Panc1 (cell line): ENCODE results near the gene BANF1. TPM values are rescaled to one million over a fixed set of nuclear protein-coding genes. Genes with fewer than 3 reads are reported as not detected.
A peak's percentile ranks its signal among the peaks of the same experiment; 100 is the strongest.

Source experiments
- ATAC-seq: fragments of 200-7000 bp; cut with Tn5 transposase; 2 replicates; pipeline ENCODE4 v1.9.1; 2020; ENCODE audit warnings: mild to moderate bottlenecking, moderate library complexity
- BruUV-seq: library from RNA; stranded (reverse); fragments of 400-500 nt; replicated peaks from 2 replicates; lab custom pipeline; 2021; lab: Mats Ljungman, UMichigan
- CTCF ChIA-PET: fragments of 300-600 bp; sonication (Branson Sonifier 250); formaldehyde crosslinking; loops from one replicate; lab custom pipeline; 2022; ENCODE audit warnings: antibody characterized with exemption; lab: Charles Lee
- POLR2A ChIA-PET: fragments of 300-600 bp; sonication (Branson Sonifier 250); formaldehyde crosslinking; loops from one replicate; lab custom pipeline; 2022; ENCODE audit warnings: antibody characterized with exemption; lab: Charles Lee
- DNase-seq: peaks from one replicate; pipeline ENCODE4 v3.0.0-alpha.2; 2010; ENCODE audit warnings: low read depth, low spot score
- H3K27ac ChIP-seq: 2 replicates; pipeline ENCODE4 v1.5.1; 2011; ENCODE audit warnings: mild to moderate bottlenecking, low read length, inconsistent platforms
- H3K27me3 ChIP-seq: fragments of 200-500 bp; sonication (Bioruptor generic); 2 replicates; pipeline ENCODE4 v1.6.0; 2014; ENCODE audit warnings: low read length, inconsistent platforms; ENCODE audit not compliant: control insufficient read depth, insufficient read depth
- H3K36me3 ChIP-seq: fragments of 200-500 bp; sonication (Bioruptor generic); 2 replicates; pipeline ENCODE4 v1.5.1; 2014; ENCODE audit warnings: inconsistent platforms, mild to moderate bottlenecking, low read length, moderate library complexity; ENCODE audit not compliant: control insufficient read depth, insufficient read depth
- H3K4me1 ChIP-seq: 2 replicates; pipeline ENCODE4 v1.5.1; 2011; ENCODE audit warnings: inconsistent platforms, mild to moderate bottlenecking, low read length, moderate library complexity; ENCODE audit not compliant: control insufficient read depth, insufficient read depth
- H3K4me3 ChIP-seq, 2 experiments: 2 replicates each; pipeline ENCODE4 v1.5.1; 2011 to 2012; ENCODE audit warnings: low read depth in 2 of 2, low read length in 2 of 2, mild to moderate bottlenecking in 2 of 2, inconsistent platforms in 1 of 2, moderate library complexity in 1 of 2
- H3K9me3 ChIP-seq: fragments of 200-500 bp; sonication (Bioruptor generic); 2 replicates; pipeline ENCODE4 v1.5.1; 2014; ENCODE audit warnings: low read depth, mild to moderate bottlenecking, inconsistent platforms, low read length, moderate library complexity; ENCODE audit not compliant: control insufficient read depth, insufficient read depth
- CTCF ChIP-seq: fragments of 450-650 bp; IDR thresholded peaks from 2 replicates; pipeline ENCODE4 v1.5.1; 2017; ENCODE audit warnings: mild to moderate bottlenecking
- POLR2AphosphoS5 ChIP-seq: IDR thresholded peaks from 2 replicates; pipeline ENCODE4 v1.6.1; 2012; ENCODE audit warnings: mild to moderate bottlenecking, low read depth, low read length, moderate library complexity
- REST ChIP-seq, 2 experiments: IDR thresholded peaks; 2 replicates each; pipeline ENCODE4 v1.6.1; 2011 to 2012; ENCODE audit warnings: low read depth in 2 of 2, control low read depth in 1 of 2, low read length in 1 of 2, mild to moderate bottlenecking in 1 of 2, moderate library complexity in 1 of 2; ENCODE audit not compliant: insufficient read depth in 1 of 2
- SIN3A ChIP-seq: IDR thresholded peaks from 2 replicates; pipeline ENCODE4 v1.6.1; 2012; ENCODE audit warnings: low read depth, mild to moderate bottlenecking, low read length, moderate library complexity, borderline replicate concordance; ENCODE audit not compliant: insufficient read depth
- TCF7L2 ChIP-seq: IDR thresholded peaks from 2 replicates; pipeline ENCODE4 v1.6.1; 2011; ENCODE audit warnings: mild to moderate bottlenecking, low read depth, low read length, inconsistent platforms
- in situ Hi-C: cut with HindIII; loops from 2 replicates; pipeline ENCODE4 v1.10.0; 2016; ENCODE audit warnings: low sequenced_read_pairs, low pct_unique_long_range_greater_than_20kb
- intact Hi-C: fragments of 100-400 bp; cut with micrococcal nuclease; formaldehyde crosslinking; loops from one replicate; pipeline ENCODE4 v1.10.0; 2022; ENCODE audit not compliant: unreplicated experiment
- total RNA-seq: library from RNA; stranded (reverse); gene quantifications from one replicate; pipeline ENCODE4 v1.2.1, GENCODE V29; 2021; ENCODE audit not compliant: unreplicated experiment

Gene BANF1
- total RNA-seq, 1 experiment from 2014 or later = 494 TPM

- DNase-seq = no peak
- no TSS peak for BruUV-seq
Observed at GRCh38 chr11:66015454-66015881, 13.2 kb downstream of the BANF1 start.

More at GRCh38 chr11:66015454-66015881, 13.2 kb downstream of the BANF1 start:
- ATAC-seq = peak; percentile 69
- intact Hi-C loops (no loop called here), in situ Hi-C loops (no loop called here)
- CTCF ChIA-PET = no interaction called here
- no peak for TF ChIP-seq REST (IDR thresholded peaks at IDR 0.05; ENCODE audit: insufficient read depth in 1 of 2, low read depth in 2 of 2, low read length in 1 of 2)
- no peak for TF ChIP-seq POLR2AphosphoS5
- TF ChIP-seq TCF7L2 = no peak
- no peak for TF ChIP-seq SIN3A
- TF ChIP-seq CTCF = no peak
- H3K9me3 ChIP-seq = no peaks in the 10 kb centered on the region
- H3K36me3 ChIP-seq = no peaks in the 10 kb centered on the region
- H3K27ac ChIP-seq = peak overlapping the region; percentile 58
- H3K27me3 ChIP-seq = no peaks in the 10 kb centered on the region
- H3K4me3 ChIP-seq = no peak overlapping the region
- POLR2A ChIA-PET = interaction anchor here (0.5 kb wide), 1 partner anchor 135 kb away, joined by 5 read pairs; no protein-coding TSS in a partner anchor
- H3K4me1 ChIP-seq = peaks cover 19% of the 10 kb centered on the region
